HepG2 (cell line): ENCODE data around the gene EIF4G3. TPM values are rescaled to one million over a fixed set of nuclear protein-coding genes. Genes with fewer than 3 reads are reported as not detected.

Source experiments
- AGO2 ChIP-seq: fragments of 200-400 bp; formaldehyde crosslinking; optimal IDR thresholded peaks from 2 replicates; pipeline ENCODE3; 2017; ENCODE audit warnings: mild to moderate bottlenecking, low read depth, low read length, moderate library complexity
- AHDC1 ChIP-seq: sonication (generic); formaldehyde crosslinking; IDR thresholded peaks from 2 replicates; pipeline ENCODE4 v1.5.1; 2020; ENCODE audit warnings: mild to moderate bottlenecking, missing genetic modification reagents, borderline replicate concordance
- GTF2F1 ChIP-seq: fragments of 150-350 bp; IDR thresholded peaks from 2 replicates; pipeline ENCODE4 v1.6.1; 2014; ENCODE audit warnings: low read length
- HOXA7 ChIP-seq: sonication (generic); formaldehyde crosslinking; IDR thresholded peaks from 2 replicates; pipeline ENCODE4 v1.8.1; 2022; ENCODE audit warnings: mild to moderate bottlenecking, missing genetic modification reagents, moderate library complexity
- NCOA2 ChIP-seq: sonication (generic); formaldehyde crosslinking; IDR thresholded peaks from 2 replicates; pipeline ENCODE4 v1.8.0; 2022; ENCODE audit warnings: inconsistent platforms
- SATB2 ChIP-seq: sonication (generic); formaldehyde crosslinking; IDR thresholded peaks from 2 replicates; pipeline ENCODE4 v1.5.0; 2020; ENCODE audit warnings: missing genetic modification reagents
- SRSF1 ChIP-seq: fragments of 200-400 bp; formaldehyde crosslinking; optimal IDR thresholded peaks from 2 replicates; pipeline ENCODE3; 2017; ENCODE audit warnings: mild to moderate bottlenecking, low read depth, low read length, moderate library complexity
- TEF ChIP-seq: sonication (generic); formaldehyde crosslinking; IDR thresholded peaks from 2 replicates; pipeline ENCODE4 v1.5.0; 2020; ENCODE audit warnings: missing genetic modification reagents
- THAP7 ChIP-seq: sonication (generic); formaldehyde crosslinking; IDR thresholded peaks from 2 replicates; pipeline ENCODE4 v1.8.1; 2023; ENCODE audit warnings: mild to moderate bottlenecking, missing genetic modification reagents
- ZNF160 ChIP-seq: sonication (generic); formaldehyde crosslinking; IDR thresholded peaks from 2 replicates; pipeline ENCODE4 v1.8.0; 2022; ENCODE audit warnings: mild to moderate bottlenecking, inconsistent platforms, missing genetic modification reagents
- ZNF30 ChIP-seq: sonication (generic); formaldehyde crosslinking; IDR thresholded peaks from 2 replicates; pipeline ENCODE4 v1.5.0; 2020; ENCODE audit warnings: mild to moderate bottlenecking, missing genetic modification reagents
- ZNF784 ChIP-seq: sonication (generic); formaldehyde crosslinking; IDR thresholded peaks from 2 replicates; pipeline ENCODE4 v1.5.1; 2020; ENCODE audit warnings: missing genetic modification reagents, mild to moderate bottlenecking, borderline replicate concordance
- ZSCAN31 ChIP-seq: sonication (generic); formaldehyde crosslinking; IDR thresholded peaks from 2 replicates; pipeline ENCODE4 v1.5.0; 2020; ENCODE audit warnings: low read depth, mild to moderate bottlenecking, missing genetic modification reagents
- ZSCAN9 ChIP-seq: IDR thresholded peaks from 2 replicates; pipeline ENCODE4 v1.6.1; 2016; ENCODE audit warnings: borderline replicate concordance
- polyA plus RNA-seq, 8 experiments: library from polyadenylated mRNA; depleted of rRNA in 3 of 8; stranded (reverse) in 7 of 8; unstranded in 1 of 8; fragments of >200 nt; fragmentation: Illumina TruSeq in 4 of 8; extraction: Trizol in 4 of 8; gene quantifications; 2 replicates each; pipeline versions ENCODE4 v1.2.1 to v1.2.3, GENCODE V29; 2011 to 2016; ENCODE audit warnings: low read depth in 4 of 8, missing spikeins in 1 of 8, mixed read lengths in 1 of 8; ENCODE audit not compliant: insufficient read depth in 1 of 8
- total RNA-seq, 5 experiments: library from RNA; depleted of rRNA; stranded (reverse); fragments of >200 nt; fragmentation: Illumina TruSeq; extraction: Trizol; gene quantifications; 2 replicates each; pipeline ENCODE4 v1.2.3, GENCODE V29; 2016; ENCODE audit warnings: low read depth in 1 of 5
- TF ChIP-seq, protein P1 (sequence below): sonication (generic); formaldehyde crosslinking; IDR thresholded peaks from 2 replicates; pipeline ENCODE4 v1.4.0; 2020; ENCODE audit warnings: mild to moderate bottlenecking, missing genetic modification reagents, borderline replicate concordance

The EIF4G3 gene
- total and polyA plus RNA-seq, 2 of the 13 experiments (the other 11 are each of a cell fraction or from before 2014, with no cell fraction given): 22.2 to 27.6 TPM

- no peak for TF ChIP-seq AHDC1 (CRISPR knock-in tag)
- TF ChIP-seq HOXA7 (CRISPR knock-in tag): no peak
- TF ChIP-seq ZSCAN9: no peak
- no peak for TF ChIP-seq ZNF160 (CRISPR knock-in tag)
- no peak for TF ChIP-seq TEF (CRISPR knock-in tag)
- no peak for TF ChIP-seq ZNF784 (CRISPR knock-in tag)
- no peak; the same call in 1 of the 2 replicates for TF ChIP-seq SATB2 (CRISPR knock-in tag)
- peak; percentile 45 for TF ChIP-seq ZSCAN31
- no peak for TF ChIP-seq NCOA2 (CRISPR knock-in tag)
- no peak for TF ChIP-seq SRSF1
- no peak for TF ChIP-seq ZNF30
- TF ChIP-seq THAP7: no peak
- TF ChIP-seq, protein P1, sequence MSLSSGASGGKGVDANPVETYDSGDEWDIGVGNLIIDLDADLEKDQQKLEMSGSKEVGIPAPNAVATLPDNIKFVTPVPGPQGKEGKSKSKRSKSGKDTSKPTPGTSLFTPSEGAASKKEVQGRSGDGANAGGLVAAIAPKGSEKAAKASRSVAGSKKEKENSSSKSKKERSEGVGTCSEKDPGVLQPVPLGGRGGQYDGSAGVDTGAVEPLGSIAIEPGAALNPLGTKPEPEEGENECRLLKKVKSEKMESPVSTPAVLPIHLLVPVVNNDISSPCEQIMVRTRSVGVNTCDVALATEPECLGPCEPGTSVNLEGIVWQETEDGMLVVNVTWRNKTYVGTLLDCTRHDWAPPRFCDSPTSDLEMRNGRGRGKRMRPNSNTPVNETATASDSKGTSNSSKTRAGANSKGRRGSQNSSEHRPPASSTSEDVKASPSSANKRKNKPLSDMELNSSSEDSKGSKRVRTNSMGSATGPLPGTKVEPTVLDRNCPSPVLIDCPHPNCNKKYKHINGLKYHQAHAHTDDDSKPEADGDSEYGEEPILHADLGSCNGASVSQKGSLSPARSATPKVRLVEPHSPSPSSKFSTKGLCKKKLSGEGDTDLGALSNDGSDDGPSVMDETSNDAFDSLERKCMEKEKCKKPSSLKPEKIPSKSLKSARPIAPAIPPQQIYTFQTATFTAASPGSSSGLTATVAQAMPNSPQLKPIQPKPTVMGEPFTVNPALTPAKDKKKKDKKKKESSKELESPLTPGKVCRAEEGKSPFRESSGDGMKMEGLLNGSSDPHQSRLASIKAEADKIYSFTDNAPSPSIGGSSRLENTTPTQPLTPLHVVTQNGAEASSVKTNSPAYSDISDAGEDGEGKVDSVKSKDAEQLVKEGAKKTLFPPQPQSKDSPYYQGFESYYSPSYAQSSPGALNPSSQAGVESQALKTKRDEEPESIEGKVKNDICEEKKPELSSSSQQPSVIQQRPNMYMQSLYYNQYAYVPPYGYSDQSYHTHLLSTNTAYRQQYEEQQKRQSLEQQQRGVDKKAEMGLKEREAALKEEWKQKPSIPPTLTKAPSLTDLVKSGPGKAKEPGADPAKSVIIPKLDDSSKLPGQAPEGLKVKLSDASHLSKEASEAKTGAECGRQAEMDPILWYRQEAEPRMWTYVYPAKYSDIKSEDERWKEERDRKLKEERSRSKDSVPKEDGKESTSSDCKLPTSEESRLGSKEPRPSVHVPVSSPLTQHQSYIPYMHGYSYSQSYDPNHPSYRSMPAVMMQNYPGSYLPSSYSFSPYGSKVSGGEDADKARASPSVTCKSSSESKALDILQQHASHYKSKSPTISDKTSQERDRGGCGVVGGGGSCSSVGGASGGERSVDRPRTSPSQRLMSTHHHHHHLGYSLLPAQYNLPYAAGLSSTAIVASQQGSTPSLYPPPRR (CRISPR knock-in tag): peak; percentile 29; the same call in 1 of the 2 replicates
- TF ChIP-seq GTF2F1: no peak
- TF ChIP-seq AGO2: no peak
Observed at GRCh38 chr1:20787029-20787839, 389.5 kb downstream of the EIF4G3 start, which contains the start of gene HP1BP3 (continued).
